Right lobe of liver (tissue), 6 donors: ENCODE results near the gene DCUN1D3. TPM values are rescaled to one million over a fixed set of nuclear protein-coding genes. Genes with fewer than 3 reads are reported as not detected.

Source experiments
- ATAC-seq, 4 donors: fragments of 200-7000 bp; cut with Tn5 transposase; one replicate each; pipeline ENCODE4 v1.9.1; 2020; ENCODE audit warnings: mild to moderate bottlenecking in 4 of 4, moderate library complexity in 4 of 4
- DNase-seq, 3 donors: peaks; one replicate each; pipeline ENCODE4 v3.0.0-alpha.2; 2020
- H3K27ac ChIP-seq, 3 donors: fragments of 200-600 bp; one replicate each; pipeline ENCODE4 v1.8.0; 2022
- H3K27me3 ChIP-seq, 2 donors: fragments of 200-600 bp; one replicate each; pipeline ENCODE4 v1.8.0; 2022
- H3K36me3 ChIP-seq, 4 donors: fragments of 200-600 bp; sonication (generic) in 1 of 4; one replicate each; pipeline versions ENCODE4 v1.5.1 to v1.8.0; 2017 to 2022; ENCODE audit warnings: control low read depth in 1 of 4
- H3K4me1 ChIP-seq, 4 donors: fragments of 200-600 bp; sonication (generic) in 1 of 4; one replicate each; pipeline versions ENCODE4 v1.5.1 to v1.8.0; 2017 to 2022; ENCODE audit warnings: control low read depth in 1 of 4
- H3K4me3 ChIP-seq, 3 donors: fragments of 200-600 bp; one replicate each; pipeline ENCODE4 v1.8.0; 2022
- H3K9me3 ChIP-seq, 4 donors: fragments of 200-600 bp; sonication (generic) in 1 of 4; one replicate each; pipeline versions ENCODE4 v1.5.1 to v1.8.0; 2017 to 2022; ENCODE audit warnings: control low read depth in 1 of 4
- POLR2A ChIP-seq: fragments of 450-650 bp; IDR thresholded peaks from one replicate; pipeline ENCODE4 v1.6.1; 2017; ENCODE audit warnings: antibody characterized with exemption, mild to moderate bottlenecking
- WGBS: methylation state at CpG from one replicate; pipeline ENCODE4 v1.1.6; 2018; ENCODE audit warnings: low coverage, low lambda C conversion rate; ENCODE audit not compliant: insufficient coverage; ENCODE audit errors: missing lambda C conversion rate; 5-methylcytosine and 5-hydroxymethylcytosine counted together
- intact Hi-C, 2 donors: fragments of 100-400 bp; cut with DNase I; formaldehyde crosslinking; loops; one replicate each; pipeline versions ENCODE4 v1.11.2 to v1.14.1; 2022
- total RNA-seq, 6 experiments: library from RNA; depleted of rRNA in 2 of 6; stranded (reverse); fragments of >200 nt in 2 of 6; fragmentation: NEBNext Ultra II Directional in 3 of 6; extraction: Animal tissue kit (Norgen Biotek cat#: 25700) in 3 of 6; gene quantifications; one replicate each; pipeline versions ENCODE4 v1.1.0 to v1.2.4, GENCODE V29; 2016 to 2023
- TF ChIP-seq, protein P1 (sequence below), 4 donors: fragments of 200-600 bp in 3 of 4; fragments of 450-650 bp in 1 of 4; IDR thresholded peaks; one replicate each; pipeline versions ENCODE4 v1.5.1 to v1.8.0; 2016 to 2022; ENCODE audit warnings: antibody characterized with exemption in 4 of 4, mild to moderate bottlenecking in 2 of 4
- donor health status: DM: no; HTN: yes; CAD: no.
- donor health status: DM: no; HTN: no; CAD: no.
- donor health status: DM: no; HTN: no; CAD: no.
- donor health status: DM: no; HTN: yes; CAD: no.
- donor health status: DM: no; HTN: yes; CAD: no.

Gene DCUN1D3
- total RNA-seq, 6 experiments from 2014 or later, result 10.3 to 15.1 (median 13.8) TPM

DNA sequence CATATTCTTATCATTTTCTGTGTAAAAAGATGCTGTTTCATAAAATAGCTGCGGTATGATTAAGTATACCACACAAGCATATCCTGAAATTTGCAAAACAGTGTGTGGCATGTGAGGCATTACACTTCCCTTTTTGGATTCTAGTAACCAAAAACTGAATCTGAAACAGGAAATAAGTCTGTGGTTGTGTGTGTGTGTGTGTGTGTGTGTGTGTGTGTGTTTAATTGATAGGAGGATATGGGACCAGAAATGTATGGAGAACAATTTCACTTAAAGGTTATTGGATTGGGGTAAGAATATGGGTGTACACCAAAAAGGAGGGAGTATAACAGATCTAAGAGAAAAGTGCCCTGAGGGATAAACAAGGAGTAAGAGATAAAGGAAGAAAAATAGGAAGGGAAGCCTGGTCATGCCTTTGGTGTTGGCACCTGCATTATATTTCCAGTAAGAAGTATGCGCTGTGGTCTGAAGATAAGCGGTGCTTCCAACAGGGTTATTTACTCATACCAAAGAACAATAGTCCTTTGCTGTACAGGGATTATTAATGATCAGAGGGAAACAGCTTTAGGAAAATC is 4.4 kb upstream of the DCUN1D3 start:
- no peak for DNase-seq
- Histone ChIP-seq H3K4me1 (peaks cover 4 to 23% (median 5%) of the 10 kb centered on the region in 4 donors), H3K9me3 (no peaks in the 10 kb centered on the region), H3K4me3 (no peak overlapping the region), H3K36me3 (no peaks in the 10 kb centered on the region), H3K27ac (peak overlapping the region; percentile 34 to 72 (median 42)), H3K27me3 (no peaks in the 10 kb centered on the region)
- intact Hi-C loops, result loop anchor here in 1 of 2 donors (10.0 kb wide), 1 partner anchor 50 kb away; no protein-coding TSS in a partner anchor
- no peak for TF ChIP-seq POLR2A
- TF ChIP-seq, protein P1, sequence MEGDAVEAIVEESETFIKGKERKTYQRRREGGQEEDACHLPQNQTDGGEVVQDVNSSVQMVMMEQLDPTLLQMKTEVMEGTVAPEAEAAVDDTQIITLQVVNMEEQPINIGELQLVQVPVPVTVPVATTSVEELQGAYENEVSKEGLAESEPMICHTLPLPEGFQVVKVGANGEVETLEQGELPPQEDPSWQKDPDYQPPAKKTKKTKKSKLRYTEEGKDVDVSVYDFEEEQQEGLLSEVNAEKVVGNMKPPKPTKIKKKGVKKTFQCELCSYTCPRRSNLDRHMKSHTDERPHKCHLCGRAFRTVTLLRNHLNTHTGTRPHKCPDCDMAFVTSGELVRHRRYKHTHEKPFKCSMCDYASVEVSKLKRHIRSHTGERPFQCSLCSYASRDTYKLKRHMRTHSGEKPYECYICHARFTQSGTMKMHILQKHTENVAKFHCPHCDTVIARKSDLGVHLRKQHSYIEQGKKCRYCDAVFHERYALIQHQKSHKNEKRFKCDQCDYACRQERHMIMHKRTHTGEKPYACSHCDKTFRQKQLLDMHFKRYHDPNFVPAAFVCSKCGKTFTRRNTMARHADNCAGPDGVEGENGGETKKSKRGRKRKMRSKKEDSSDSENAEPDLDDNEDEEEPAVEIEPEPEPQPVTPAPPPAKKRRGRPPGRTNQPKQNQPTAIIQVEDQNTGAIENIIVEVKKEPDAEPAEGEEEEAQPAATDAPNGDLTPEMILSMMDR (IDR thresholded peaks at IDR 0.05), result no peak
- peak in 1 of 4 donors; percentile 15 for ATAC-seq
- 19% methylated on average over 3 of the region's 3 CpGs for WGBS

GRCh38 chr16:20903899-20904506 is 3.8 kb upstream of the DCUN1D3 start:
- no peaks in the 10 kb centered on the region for H3K36me3 ChIP-seq
- H3K9me3 ChIP-seq, result no peaks in the 10 kb centered on the region
- TF ChIP-seq, protein P1 (IDR thresholded peaks at IDR 0.05), result no peak
- no peak for TF ChIP-seq POLR2A
- H3K27ac ChIP-seq, result peak overlapping the region; percentile 29 to 72 (median 33)
- DNase-seq (no peak), ATAC-seq (no peak)
- H3K27me3 ChIP-seq, result no peaks in the 10 kb centered on the region
- peaks cover 4 to 27% (median 5%) of the 10 kb centered on the region in 4 donors for H3K4me1 ChIP-seq
- 45% methylated on average over 5 of the region's 5 CpGs for WGBS
- intact Hi-C loops, result loop anchor here in 1 of 2 donors (10.0 kb wide), 1 partner anchor 49 kb away; no protein-coding TSS in a partner anchor
- no peak overlapping the region for H3K4me3 ChIP-seq

DNA sequence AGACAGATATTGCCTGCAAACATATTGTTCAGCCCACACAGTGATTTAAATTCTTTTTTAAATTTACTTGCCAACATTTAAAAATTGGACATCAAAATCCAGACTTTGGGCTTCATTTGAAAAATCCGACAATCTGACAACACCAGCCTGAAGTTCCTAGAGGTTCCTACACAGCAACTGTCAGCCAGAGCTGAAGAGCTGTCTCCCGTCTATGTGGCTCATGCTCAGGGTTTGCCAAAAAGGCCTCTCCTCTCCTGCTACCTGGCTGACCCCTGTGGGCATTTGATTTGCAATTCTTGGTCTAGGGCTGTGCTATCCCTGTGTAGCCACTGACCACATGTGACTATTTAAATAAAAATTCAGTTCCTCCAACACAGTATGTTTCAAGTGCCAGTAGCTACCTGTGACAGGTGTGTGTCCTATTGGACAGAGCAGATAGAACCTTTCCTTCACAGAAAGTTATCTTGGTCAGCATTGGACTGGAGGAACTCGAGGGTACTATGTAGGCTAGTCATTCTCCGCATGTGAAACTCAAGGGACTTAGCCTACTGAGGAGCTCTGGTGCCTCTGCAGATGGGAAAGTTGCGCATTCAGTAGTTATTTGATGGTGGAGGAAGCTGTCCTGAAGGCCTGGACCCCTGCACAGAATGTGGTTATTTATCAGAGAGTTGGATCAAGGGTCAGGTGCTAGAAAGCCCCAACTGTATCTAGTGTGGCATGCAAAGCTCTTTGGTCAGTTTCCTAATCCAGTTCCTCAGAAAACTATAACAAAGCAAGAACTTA is 3.1 kb upstream of the DCUN1D3 start:
- no peak for ATAC-seq
- Histone ChIP-seq H3K9me3 (no peaks in the 10 kb centered on the region), H3K27me3 (no peaks in the 10 kb centered on the region), H3K4me3 (no peak overlapping the region), H3K4me1 (peaks cover 4 to 34% (median 5%) of the 10 kb centered on the region in 4 donors), H3K36me3 (no peaks in the 10 kb centered on the region), H3K27ac (peak overlapping the region in 1 of 3 donors; percentile 72)
- DNase-seq, result no peak
- TF ChIP-seq, protein P1 (IDR thresholded peaks at IDR 0.05), result no peak
- TF ChIP-seq POLR2A, result no peak
- intact Hi-C loops, result loop anchor here in 1 of 2 donors (10.0 kb wide), 1 partner anchor 49 kb away; no protein-coding TSS in a partner anchor
- WGBS, result 84% methylated on average over 4 of the region's 5 CpGs

DNA sequence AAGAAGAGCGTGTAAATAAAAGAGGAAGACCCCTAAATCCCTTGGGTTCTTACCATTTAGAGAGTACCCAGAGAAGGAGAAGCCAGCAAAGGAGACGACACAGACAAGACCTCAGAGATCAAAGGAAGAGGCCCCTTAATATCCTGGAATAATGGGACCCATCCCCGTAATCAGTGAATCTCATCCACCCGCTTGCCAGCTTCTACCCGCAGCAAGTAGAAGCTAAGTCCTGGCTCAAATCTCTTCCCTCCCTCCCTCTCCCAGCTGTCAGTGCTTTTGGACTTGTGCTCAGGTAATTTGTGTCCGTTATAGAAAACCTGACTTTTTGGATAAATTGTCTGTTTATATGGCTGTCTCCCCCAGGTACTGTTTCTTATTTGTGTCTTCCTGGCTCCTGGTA is 2.3 kb upstream of the DCUN1D3 start:
- no peaks in the 10 kb centered on the region for H3K9me3 ChIP-seq
- H3K27me3 ChIP-seq, result no peaks in the 10 kb centered on the region
- WGBS, result 89% methylated on average over 4 of the region's 6 CpGs
- no peak for TF ChIP-seq POLR2A
- TF ChIP-seq, protein P1 (IDR thresholded peaks at IDR 0.05), result no peak
- ATAC-seq (no peak), DNase-seq (no peak)
- no peaks in the 10 kb centered on the region for H3K36me3 ChIP-seq
- peaks cover 4 to 42% (median 9%) of the 10 kb centered on the region in 4 donors for H3K4me1 ChIP-seq
- intact Hi-C loops, result loop anchor here in 1 of 2 donors (10.0 kb wide), 1 partner anchor 48 kb away; no protein-coding TSS in a partner anchor
- no peak overlapping the region for H3K27ac ChIP-seq
- H3K4me3 ChIP-seq, result no peak overlapping the region
